Heart left ventricle (tissue), 16 donors: ENCODE measurements around the gene LANCL2. TPM values are rescaled to one million over a fixed set of nuclear protein-coding genes. Genes with fewer than 3 reads are reported as not detected.
"Not testable (repeated sequence)": the region's sequence is repeated elsewhere in the genome, so short reads cannot be mapped to it uniquely, and the experiment has no call there.

Experiments used
- ATAC-seq, 4 donors: fragments of 200-7000 bp; cut with Tn5 transposase; one replicate each; pipeline ENCODE4 v1.9.1; 2020 to 2022; ENCODE audit warnings: moderate library complexity in 4 of 4, mild to moderate bottlenecking in 3 of 4, moderate number of reproducible peaks in 1 of 4
- DNase-seq, 5 donors: peaks; one replicate each; pipeline ENCODE4 v3.0.0-alpha.2; 2020
- H3K27ac ChIP-seq, 12 donors: fragments of 200-600 bp; sonication (generic) in 4 of 12; one replicate each; pipeline versions ENCODE4 v1.5.0 to v1.8.0; 2016 to 2022; ENCODE audit warnings: mild to moderate bottlenecking in 2 of 12
- H3K27me3 ChIP-seq, 9 donors: fragments of 200-600 bp; sonication (generic) in 2 of 9; one replicate each; pipeline versions ENCODE4 v1.5.1 to v1.8.0; 2016 to 2022; ENCODE audit warnings: mild to moderate bottlenecking in 3 of 9
- H3K36me3 ChIP-seq, 9 donors: fragments of 200-600 bp; sonication (generic) in 2 of 9; one replicate each; pipeline versions ENCODE4 v1.5.0 to v1.8.0; 2018 to 2022; ENCODE audit warnings: mild to moderate bottlenecking in 2 of 9
- H3K4me1 ChIP-seq, 12 donors: fragments of 200-600 bp; sonication (generic) in 4 of 12; one replicate each; pipeline versions ENCODE4 v1.5.0 to v1.8.0; 2016 to 2022; ENCODE audit warnings: mild to moderate bottlenecking in 3 of 12
- H3K4me3 ChIP-seq, 12 donors: fragments of 200-600 bp; sonication (generic) in 4 of 12; one replicate each; pipeline versions ENCODE4 v1.5.0 to v1.8.0; 2017 to 2022; ENCODE audit warnings: mild to moderate bottlenecking in 9 of 12, moderate library complexity in 4 of 12
- H3K9me3 ChIP-seq, 12 donors: fragments of 200-600 bp; sonication (generic) in 4 of 12; one replicate each; pipeline versions ENCODE4 v1.5.0 to v1.8.0; 2016 to 2022; ENCODE audit warnings: mild to moderate bottlenecking in 1 of 12
- CTCF ChIP-seq, 12 donors: fragments of 200-600 bp; sonication (generic) in 4 of 12; IDR thresholded peaks; one replicate each; pipeline versions ENCODE4 v1.5.0 to v1.8.0; 2018 to 2022; ENCODE audit warnings: antibody characterized with exemption in 12 of 12, mild to moderate bottlenecking in 5 of 12
- POLR2A ChIP-seq, 2 donors: fragments of 450-650 bp; IDR thresholded peaks; one replicate each; pipeline ENCODE4 v1.6.1; 2017; ENCODE audit warnings: antibody characterized with exemption in 2 of 2, mild to moderate bottlenecking in 2 of 2, moderate library complexity in 2 of 2
- WGBS, 4 donors: extraction: QIAGEN DNeasy Blood & Tissue Kit in 2 of 4; methylation state at CpG; one replicate each; pipeline versions ENCODE4 v1.1.5 to v1.1.7; 2013 to 2018; 5-methylcytosine and 5-hydroxymethylcytosine counted together
- intact Hi-C, 10 donors: fragments of 100-400 bp; cut with DNase I; formaldehyde crosslinking; loops; one replicate each; pipeline versions ENCODE4 v1.11.1 to v1.14.2; 2022
- polyA plus RNA-seq, 2 donors: library from polyadenylated mRNA; stranded (reverse); fragments of 200-250 nt; gene quantifications; one replicate each; pipeline ENCODE4 v1.2.3, GENCODE V29; 2013
- total RNA-seq, 9 donors: library from RNA; depleted of rRNA in 2 of 9; stranded (reverse); fragments of >200 nt in 2 of 9; fragmentation: NEBNext Ultra II Directional in 3 of 9; extraction: Animal tissue kit (Norgen Biotek cat#: 25700) in 3 of 9; gene quantifications; one replicate each; pipeline versions ENCODE4 v1.1.0 to v1.2.4, GENCODE V29; 2016 to 2023
- donor health status: ischemic (EF 13 %, LVEDD 7.1; RV severe dilation, severe dysfunction).
- donor health status: healthy with polysubstance abuse.
- donor health status: DM: no; HTN: yes; CAD: no.
- donor health status: DM: no; HTN: no; CAD: no.
- donor health status: ischemic (EF 25% LVEDD 6.9; RV normal size, moderate dysfunction).
- donor health status: ischemic (EF 25% LVEDD 5.7; RV mildly dilated, moderate dysfunction).
- donor health status: healthy.
- donor health status: DM: yes; HTN: yes; CAD: no.
- donor health status: ischemic (EF 35%, LVEDD 5.7; RV mildly dilated, moderate dysfunction).
- donor health status: nonischemic (EF 11% LVEDD 7.7; RV severe dilation, severe dysfunction).
- donor health status: DM: yes; HTN: yes; CAD: no.
- donor health status: PGD.
- donor health status: ischemic (EF 29% LVEDD 5.4; RV normal size, mild dysfunction).
- donor health status: nonischemic (EF 23%, LVEDD 6.1; RV moderate dilation, normal function).

Gene LANCL2
- total and polyA plus RNA-seq, 11 donors = 2.6 to 10.3 (median 8.0) TPM

GRCh38 chr7:55349121-55349520, 16.0 kb upstream of the LANCL2 start:
- Histone ChIP-seq H3K4me1 (peaks cover 0 to 3% (median 0%) of the 10 kb centered on the region in 12 donors), H3K4me3 (no peak overlapping the region), H3K9me3 (no peaks in the 10 kb centered on the region), H3K36me3 (no peaks in the 10 kb centered on the region), H3K27me3 (peaks cover 0 to 20% (median 0%) of the 10 kb centered on the region in 9 donors), H3K27ac (no peak overlapping the region)
- TF ChIP-seq CTCF (IDR thresholded peaks at IDR 0.05) = no peak
- TF ChIP-seq POLR2A (IDR thresholded peaks at IDR 0.05) = no peak
- 34 to 51% (median 42%) methylated on average over 2 of the region's 2 CpGs for WGBS, 4 donors
- DNase-seq (no peak), ATAC-seq (peak in 1 of 4 donors; percentile 42)
- intact Hi-C loops = no loop called here

- Histone ChIP-seq H3K9me3 (no peaks in the 10 kb centered on the region), H3K27ac (no peak overlapping the region), H3K4me3 (no peak overlapping the region), H3K27me3 (peaks cover 0 to 10% (median 0%) of the 10 kb centered on the region in 9 donors), H3K36me3 (no peaks in the 10 kb centered on the region), H3K4me1 (peaks cover 0 to 3% (median 0%) of the 10 kb centered on the region in 12 donors)
- no peak for ATAC-seq
- WGBS, 4 donors = 76 to 85% (median 80%) methylated on average over 7 of the region's 7 CpGs
- no peak for DNase-seq
- TF ChIP-seq CTCF (IDR thresholded peaks at IDR 0.05) = no peak
- TF ChIP-seq POLR2A (IDR thresholded peaks at IDR 0.05) = no peak
- intact Hi-C loops = no loop called here
Observed at GRCh38 chr7:55350281-55350680, 14.9 kb upstream of the LANCL2 start.

GRCh38 chr7:55351263-55351662, 13.9 kb upstream of the LANCL2 start:
- Histone ChIP-seq H3K9me3 (no peaks in the 10 kb centered on the region), H3K4me1 (peaks cover 0 to 3% (median 0%) of the 10 kb centered on the region in 12 donors), H3K4me3 (no peak overlapping the region), H3K36me3 (no peaks in the 10 kb centered on the region), H3K27me3 (peaks cover 0 to 5% (median 0%) of the 10 kb centered on the region in 9 donors), H3K27ac (no peak overlapping the region)
- DNase-seq = no peak
- ATAC-seq = no peak
- intact Hi-C loops = no loop called here
- 59 to 72% (median 64%) methylated on average over 3 of the region's 3 CpGs for WGBS, 4 donors
- TF ChIP-seq POLR2A (IDR thresholded peaks at IDR 0.05) (no peak), CTCF (IDR thresholded peaks at IDR 0.05) (no peak)

- not testable (repeated sequence) for H3K27me3 ChIP-seq, H3K27ac ChIP-seq
Observed at GRCh38 chr7:55352947-55353273, 12.2 kb upstream of the LANCL2 start.

GRCh38 chr7:55360486-55360885, 4.7 kb upstream of the LANCL2 start:
- Histone ChIP-seq H3K27me3 (peaks cover 0 to 7% (median 0%) of the 10 kb centered on the region in 9 donors), H3K9me3 (no peaks in the 10 kb centered on the region), H3K27ac (no peak overlapping the region), H3K4me3 (no peak overlapping the region), H3K4me1 (peaks cover 0 to 9% (median 4%) of the 10 kb centered on the region in 12 donors), H3K36me3 (no peaks in the 10 kb centered on the region)
- TF ChIP-seq POLR2A (IDR thresholded peaks at IDR 0.05) (no peak), CTCF (IDR thresholded peaks at IDR 0.05) (no peak)
- WGBS, 4 donors = 60 to 73% (median 69%) methylated on average over 2 of the region's 2 CpGs
- intact Hi-C loops = loop anchor here in 3 of 10 donors (10.0 kb wide), 3 partner anchors 76 to 604 kb away; partner anchors contain the start of gene NIPSNAP2 (in 1 of the 3)
- ATAC-seq (no peak), DNase-seq (no peak)

More at GRCh38 chr7:55352947-55353273, 12.2 kb upstream of the LANCL2 start:
- H3K36me3 ChIP-seq, ATAC-seq, H3K4me1 ChIP-seq, DNase-seq, H3K9me3 ChIP-seq, H3K4me3 ChIP-seq, intact Hi-C loops: not testable (repeated sequence)
- WGBS, 4 donors = 88 to 98% (median 92%) methylated on average over 6 of the region's 6 CpGs
